OCI-M1 (cell line): ENCODE data around the gene POLD4.
"Not testable (repeated sequence)": the region's sequence is repeated elsewhere in the genome, so short reads cannot be mapped to it uniquely, and the experiment has no call there.

Experiments used
- DNase-seq: peaks from one replicate; lab custom pipeline; 2025; lab: John Stamatoyannopoulos, UW

POLD4 gene

DNA sequence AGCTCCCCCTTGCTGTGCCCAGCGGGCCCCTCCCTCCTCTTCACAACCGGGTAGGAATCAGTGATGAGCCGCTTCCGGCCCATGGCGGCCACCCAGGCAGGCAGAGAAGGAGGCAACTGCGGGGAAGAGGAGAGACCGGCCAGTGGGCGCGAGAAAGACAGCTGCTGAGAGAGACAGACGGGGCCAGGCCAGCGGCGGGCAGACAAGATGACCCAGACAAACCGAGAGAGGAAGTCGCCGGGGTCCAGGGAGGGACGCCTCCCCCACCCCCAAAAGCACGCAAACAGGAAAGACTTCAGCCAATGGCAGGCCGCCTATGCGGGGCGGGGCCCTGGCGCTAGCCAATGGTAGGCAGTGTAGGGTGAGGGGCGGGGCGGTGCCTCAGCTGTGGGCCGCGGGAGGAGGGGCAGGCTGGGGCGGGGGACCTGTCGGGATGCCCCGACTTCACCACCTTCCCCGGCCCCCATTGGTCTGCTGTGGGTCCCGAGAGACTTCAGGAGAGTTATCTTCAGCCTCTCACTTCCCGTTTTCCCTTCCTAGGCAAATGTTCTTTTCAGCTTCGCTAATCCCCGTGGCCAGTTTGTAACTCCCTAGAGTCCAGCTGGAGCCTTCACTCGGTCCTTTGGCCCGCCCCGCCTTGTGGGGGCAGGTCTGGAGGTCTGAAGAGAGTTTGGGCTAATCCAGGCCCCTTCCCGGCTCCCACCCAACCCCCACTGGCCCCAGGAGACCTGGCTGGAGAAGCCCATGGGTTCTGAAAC is at the start of gene POLD4:
TSS of gene POLD4 (minus strand) at position 230 of the 758 bp plus-strand sequence. CDS start at position 83, 147 bp downstream.
- DNase-seq: peak; percentile 98

DNA sequence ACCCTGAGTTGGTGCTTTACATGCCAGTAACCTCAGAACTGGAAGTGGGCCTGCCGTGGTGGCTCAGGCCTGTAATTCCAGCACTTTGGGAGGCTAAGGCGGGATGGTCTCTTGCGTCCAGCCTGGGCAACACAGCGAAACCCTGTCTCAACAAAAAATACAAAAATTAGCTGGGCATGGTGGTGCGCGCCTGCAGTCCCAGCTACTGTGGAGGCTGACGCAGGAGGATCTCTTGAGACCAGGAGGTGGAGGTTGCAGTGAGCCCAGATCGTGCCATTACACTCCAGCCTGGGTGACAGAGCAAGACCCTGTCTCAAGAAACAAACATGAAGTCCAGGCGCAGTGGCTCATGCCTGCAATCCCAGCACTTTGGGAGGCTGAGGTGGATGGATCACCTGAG is 49.7 kb upstream of the POLD4 start:
- DNase-seq: not testable (repeated sequence)

DNA sequence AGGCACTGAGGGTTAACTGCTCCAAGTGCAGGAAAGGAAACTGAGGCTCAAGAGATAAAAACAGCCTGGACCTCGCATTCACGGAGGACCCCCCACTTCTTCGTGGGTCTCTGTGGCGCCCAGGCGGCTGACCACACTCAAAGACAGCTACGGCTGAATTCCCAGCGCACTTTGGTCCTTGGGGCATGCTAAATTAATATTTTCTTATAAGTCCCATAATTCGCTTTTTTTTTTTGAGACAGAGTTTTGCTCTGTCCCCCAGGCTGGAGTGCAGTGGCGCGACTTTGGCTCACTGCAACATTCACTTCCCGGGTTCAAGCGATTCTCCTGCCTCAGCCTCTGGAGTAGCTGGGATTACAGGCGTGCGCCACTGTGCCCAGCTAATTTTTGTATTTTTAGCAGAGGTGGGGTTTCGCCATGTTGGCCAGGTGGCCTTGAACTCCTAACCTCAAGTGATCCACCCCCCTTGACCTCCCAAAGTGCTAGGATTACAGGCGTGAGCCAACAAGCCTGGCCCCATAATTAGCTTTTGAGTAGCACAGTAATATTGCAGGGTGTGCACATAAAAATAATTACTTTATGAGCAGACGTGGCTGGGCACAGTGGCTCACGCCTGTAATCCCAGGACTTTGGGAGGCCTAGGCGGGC is 49.0 kb upstream of the POLD4 start:
- DNase-seq: not testable (repeated sequence)

DNA sequence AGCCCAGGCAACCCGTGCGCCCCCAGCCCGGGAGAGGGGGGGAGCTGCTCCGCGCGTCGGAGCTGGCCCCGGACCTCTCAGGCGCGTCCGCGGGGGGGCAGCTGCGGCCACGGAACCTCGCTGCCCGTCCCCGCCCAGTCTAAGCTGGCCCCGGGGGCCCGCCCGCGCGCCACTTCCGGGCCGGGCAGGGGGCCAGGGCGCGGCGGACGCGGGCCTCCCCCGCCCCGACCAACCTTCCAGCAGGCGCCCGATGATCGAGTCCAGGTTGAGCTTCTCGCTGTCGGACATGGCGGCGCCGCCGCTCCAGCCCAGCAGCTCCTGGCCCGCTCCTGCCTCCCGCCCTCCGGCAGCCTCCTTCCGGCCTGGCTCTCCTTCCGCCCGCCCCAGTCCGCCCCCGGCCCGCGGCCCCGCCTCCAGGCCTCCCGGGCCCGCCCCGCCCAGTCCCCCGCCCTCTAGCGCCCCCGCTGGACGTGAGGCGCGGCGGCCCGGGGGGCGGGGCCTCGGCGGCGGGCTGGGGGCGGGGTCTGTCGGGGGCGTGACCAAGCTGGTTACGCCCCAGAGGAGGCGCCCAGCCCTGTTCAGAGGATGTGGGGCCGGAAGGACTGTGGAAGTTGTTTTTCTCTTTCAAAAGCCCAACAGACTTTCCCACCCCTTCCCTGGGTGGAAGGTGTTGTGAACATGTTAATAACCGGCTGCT is 48.3 kb upstream of the POLD4 start, which contains the start of gene PPP1CA:
TSS of gene PPP1CA (minus strand) at position 364 of the 697 bp plus-strand sequence. CDS start at position 288, 76 bp downstream.
- DNase-seq: peak; percentile 89

DNA sequence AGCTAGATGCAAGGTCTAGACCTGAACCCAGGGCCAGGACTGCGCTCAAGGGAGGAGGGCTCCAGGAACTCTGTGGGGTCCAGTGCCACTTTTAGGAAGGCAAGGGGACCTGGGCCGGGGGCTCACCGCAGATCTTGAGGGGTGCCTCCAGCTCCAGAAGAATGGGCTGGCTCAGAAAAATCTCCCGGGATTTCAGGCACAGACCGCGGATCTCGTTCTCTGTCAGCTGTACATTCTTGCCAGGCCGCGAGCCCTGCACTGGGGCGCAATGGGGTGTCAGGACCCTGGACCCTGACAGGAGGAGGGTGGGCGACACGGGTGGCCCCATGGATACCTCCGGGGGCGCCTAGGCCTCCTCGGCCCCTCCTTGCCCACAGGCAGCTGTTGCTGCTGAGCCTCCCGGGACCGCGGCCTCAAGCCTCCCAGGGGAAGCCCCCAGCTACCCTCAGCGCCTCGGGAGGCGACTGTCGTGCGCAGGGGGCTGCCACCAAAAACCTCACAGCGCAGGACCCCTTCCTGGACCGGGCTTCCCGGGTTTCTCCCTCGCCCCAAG is 47.7 kb upstream of the POLD4 start:
- no peak for DNase-seq

DNA sequence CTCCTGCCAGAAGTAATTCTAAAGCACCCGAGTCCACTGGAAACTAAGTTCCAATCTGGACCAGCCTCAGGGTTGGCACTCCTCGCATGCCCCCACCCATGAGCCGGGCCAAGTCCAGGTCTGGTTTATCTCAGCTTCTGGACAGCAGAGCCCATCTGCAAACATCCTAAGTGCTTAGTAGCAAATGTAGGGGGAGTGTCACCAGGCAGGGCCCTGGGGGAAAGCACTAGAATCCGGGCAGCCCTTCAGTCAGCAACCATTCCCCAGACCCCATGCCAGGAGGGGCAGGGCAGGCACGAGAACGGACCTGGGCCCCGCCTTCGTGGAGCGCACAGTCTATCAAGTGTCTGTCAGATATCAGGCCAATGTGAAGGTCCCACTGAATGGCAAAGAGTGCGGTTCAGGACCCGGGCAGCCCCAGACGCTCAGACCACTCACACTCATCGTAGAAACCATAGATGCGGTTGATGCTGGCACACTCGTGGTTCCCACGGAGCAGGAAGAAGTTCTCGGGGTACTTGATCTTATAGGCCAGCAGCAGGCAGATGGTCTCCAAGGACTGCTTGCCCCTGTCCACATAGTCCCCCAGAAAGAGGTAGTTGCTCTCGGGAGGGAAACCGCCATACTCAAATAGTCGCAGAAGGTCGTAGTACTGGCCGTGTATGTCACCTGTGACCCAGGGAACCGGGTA is 47.0 kb upstream of the POLD4 start:
- no peak for DNase-seq

DNA sequence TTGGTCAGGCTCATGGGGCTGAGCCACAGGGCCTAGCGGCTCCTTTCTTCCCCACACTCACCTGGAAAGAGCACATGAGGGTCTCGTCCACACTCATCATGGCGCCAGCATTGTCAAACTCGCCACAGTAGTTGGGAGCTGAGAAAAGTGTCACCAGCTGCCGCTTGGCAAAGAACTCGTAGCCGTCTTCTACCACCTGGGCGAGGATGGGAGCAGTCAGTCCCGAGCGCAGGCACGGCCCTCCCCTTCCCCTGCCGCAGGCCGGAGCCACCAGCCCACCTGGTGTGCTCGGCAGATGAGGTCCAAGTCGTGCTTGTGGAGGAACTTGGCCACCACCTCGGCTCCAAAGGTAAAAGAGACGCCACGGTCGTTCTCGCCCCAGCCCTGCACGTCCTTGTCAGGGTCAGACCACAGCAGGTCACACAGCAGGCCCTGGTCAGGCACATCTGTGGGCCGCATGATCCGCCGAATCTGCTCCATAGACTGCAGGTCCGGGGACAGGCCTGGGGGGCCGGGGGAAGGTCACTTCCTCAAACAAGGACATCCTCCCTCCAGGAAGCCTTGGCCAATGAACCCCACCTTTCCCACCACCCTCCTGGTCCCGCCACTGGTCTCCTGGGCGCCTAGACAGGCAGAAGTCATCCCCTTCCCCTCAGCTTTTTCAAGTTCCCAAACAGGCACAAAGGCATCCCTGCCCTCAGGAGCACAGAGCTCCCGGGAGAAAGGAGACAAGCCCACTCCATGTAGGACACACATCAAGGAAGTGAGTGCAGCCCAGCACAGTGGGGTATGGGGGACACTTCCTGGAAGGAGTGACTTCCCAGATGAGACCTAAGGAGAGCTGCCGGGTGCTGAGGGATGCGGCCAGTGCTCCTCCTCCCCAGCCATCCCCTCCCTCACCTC is 45.6 kb upstream of the POLD4 start:
- DNase-seq: no peak

DNA sequence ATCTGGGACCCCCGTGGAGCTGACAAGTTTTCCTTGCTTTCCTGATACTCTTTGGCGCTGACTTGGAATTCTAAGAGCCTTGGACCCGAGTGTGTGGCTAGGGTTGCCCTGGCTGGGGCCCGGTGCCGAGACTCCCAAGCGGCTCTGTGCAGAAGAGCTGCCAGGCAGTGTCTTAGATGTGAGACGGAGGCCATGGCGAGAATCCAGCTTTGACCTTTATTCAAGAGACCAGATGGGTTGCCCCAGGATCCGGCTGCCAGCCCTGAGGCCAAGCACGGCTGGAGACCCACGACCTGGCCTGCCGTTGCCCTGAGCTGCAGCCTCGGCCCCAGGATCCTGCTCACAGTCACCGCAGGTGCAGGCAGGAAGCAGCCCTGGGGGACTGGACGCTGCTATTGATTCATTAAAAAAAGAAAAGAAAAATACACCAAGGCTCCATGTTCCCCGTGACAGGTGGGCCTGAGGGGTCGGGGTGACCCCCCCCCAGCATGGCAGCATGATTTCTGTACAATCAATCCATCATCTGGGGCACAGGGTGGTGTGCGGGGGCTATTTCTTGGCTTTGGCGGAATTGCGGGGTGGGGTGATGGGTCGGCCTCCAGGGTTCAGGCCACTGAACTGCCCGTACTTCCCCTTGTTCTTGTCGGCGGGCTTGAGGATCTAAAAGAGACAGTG is 44.8 kb upstream of the POLD4 start:
- DNase-seq: no peak

DNA sequence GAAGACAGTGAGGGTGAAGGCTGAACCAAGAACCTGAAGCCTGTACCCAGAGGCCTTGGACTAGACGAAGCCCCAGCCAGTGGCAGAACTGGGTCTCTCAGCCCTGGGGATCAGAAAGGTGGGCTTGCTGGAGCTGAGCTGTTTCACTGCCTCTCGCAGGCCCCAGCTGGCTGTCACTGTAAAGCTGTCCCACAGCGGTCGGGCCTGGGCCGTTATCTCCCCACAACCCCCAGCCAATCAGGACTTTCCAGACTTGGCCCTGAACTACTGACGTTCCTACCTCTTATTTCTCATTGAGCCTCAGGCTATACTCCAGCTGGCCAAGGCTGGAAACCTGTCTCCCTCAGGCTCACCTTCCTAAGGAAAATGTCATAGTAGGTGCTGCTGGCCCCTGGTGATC is 44.2 kb upstream of the POLD4 start:
- no peak for DNase-seq

DNA sequence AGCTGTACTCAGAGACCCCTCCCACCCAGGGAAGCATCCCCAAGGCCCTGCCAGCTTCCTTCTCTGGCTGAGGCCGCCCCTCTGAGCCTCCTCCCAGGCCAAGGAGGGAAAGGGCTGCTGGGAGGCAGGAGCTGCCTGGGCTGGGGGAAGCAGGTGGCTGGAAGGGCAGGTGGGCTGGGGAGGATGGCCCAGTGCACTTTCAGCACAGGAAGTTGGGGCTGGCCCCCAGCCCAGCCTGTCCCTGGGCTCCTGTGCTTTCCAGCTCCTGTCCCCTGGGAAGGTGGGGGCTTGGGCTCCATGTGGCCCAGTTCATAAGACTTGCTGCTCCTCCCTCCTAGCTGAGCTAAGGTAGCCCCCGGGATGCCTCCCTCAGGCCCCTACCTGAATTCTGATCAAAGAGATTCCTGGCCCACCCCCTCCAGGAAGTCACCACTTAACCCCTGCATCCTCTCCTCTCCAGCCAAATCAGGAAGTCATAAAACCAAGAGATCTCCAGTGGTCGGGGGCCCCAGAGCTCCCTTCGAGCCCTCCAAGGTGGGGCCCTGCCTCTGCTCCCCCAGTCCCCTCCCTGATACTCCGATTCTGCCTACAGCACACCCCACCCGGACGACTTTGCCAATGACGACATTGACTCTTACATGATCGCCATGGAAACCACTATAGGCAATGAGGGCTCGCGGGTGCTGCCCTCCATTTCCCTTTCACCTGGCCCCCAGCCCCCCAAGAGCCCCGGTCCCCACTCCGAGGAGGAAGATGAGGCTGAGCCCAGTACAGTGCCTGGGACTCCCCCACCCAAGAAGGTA is 43.4 kb upstream of the POLD4 start:
- no peak for DNase-seq

DNA sequence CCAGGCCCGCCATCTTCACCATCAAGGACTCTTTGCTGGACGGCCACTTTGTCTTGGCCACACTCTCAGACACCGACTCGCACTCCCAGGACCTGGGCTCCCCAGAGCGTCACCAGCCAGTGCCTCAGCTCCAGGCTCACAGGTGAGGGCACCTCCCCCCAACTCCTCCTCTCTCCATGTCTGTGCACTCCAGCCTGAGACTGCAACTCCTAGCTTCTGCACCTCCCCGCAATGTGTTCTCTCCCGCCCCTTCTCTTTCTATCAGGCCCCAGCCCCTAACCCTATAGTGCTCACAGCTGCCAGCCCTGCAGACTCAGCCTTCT is 42.9 kb upstream of the POLD4 start:
- no peak for DNase-seq

DNA sequence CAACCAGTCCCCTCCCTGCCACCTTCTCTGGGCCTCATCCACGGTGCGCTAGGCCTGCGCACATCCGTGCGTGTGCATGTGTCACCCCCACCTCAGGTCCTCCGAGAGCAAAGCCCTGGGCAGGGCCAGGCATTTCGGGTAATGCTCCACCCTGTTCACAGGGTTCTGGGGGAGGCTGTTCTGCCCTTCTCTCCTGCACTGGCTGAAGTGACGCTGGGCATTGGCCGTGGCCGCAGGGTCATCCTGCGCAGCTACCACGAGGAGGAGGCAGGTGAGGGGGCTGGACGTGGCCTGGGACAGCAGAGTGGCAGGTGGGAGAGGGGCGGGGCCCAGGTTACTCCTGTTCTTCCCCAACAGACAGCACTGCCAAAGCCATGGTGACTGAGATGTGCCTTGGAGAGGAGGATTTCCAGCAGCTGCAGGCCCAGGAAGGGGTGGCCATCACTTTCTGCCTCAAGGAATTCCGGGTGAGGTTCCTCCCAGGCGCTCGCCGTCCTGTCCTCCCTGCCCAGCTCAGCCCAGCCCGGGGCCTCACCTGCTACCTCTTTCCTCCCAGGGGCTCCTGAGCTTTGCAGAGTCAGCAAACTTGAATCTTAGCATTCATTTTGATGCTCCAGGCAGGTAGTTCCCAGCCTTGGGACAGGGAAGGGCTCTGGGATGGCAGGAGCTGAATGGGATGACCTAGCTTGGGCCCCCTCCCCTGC is 42.4 kb upstream of the POLD4 start:
- DNase-seq: no peak

DNA sequence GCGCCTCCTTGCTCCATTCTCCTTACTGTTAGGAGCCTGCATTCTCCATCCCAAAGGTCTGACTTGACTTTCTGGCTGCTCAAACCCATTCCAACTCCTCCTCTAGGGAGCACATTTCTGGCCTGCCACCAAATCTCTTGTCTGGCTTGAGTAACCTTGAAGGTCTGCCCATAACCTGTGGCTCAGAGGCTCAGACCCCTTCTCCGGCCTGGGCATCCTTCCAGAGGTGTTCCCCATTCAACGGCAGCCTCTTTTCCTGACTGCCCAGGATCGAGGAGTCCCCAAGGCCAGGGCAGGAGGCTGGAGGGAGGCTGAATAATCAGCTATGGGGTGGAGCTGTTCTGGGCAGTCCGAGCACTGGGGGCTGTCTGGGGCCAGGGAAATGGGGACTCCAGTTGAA is 40.6 kb upstream of the POLD4 start:
- no peak for DNase-seq

DNA sequence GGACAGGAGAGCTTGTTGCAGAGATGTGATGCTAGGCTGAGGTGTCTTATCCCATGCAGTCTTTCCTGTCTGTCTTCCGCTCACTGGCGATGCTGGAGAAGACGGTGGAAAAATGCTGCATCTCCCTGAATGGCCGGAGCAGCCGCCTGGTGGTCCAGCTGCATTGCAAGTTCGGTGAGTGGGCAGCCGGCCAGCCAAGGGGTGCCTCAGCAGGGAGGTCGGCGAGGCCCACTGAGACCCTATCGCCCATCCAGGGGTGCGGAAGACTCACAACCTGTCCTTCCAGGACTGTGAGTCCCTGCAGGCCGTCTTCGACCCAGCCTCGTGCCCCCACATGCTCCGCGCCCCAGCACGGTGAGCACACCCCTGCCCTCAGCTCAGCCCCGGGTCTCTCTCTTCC is 40.1 kb upstream of the POLD4 start:
- no peak for DNase-seq

DNA sequence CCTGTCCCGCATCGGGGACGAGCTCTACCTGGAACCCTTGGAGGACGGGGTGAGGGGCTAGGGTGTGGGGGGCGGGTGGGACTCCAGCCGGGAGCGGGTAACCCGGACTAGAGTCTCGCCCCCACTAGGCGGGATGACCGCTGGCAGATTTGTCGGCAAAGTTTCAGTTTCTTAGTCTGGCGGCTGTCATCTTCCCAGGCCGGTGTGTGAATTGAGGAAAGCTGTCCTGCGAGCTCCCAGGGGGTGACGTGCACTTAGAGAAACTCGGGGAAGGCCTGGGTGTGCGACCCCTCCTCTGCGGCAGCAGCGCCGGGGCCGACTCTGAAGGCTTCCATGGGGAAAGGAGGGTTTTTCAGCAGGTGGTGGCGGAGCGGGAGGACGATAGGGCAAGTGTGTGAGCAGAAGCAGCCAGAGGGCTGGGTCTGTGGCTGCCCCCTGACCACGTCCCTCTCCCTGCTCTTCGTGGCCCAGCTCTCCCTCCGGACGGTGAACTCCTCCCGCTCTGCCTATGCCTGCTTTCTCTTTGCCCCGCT is 38.9 kb upstream of the POLD4 start:
- DNase-seq: peak; percentile 59

DNA sequence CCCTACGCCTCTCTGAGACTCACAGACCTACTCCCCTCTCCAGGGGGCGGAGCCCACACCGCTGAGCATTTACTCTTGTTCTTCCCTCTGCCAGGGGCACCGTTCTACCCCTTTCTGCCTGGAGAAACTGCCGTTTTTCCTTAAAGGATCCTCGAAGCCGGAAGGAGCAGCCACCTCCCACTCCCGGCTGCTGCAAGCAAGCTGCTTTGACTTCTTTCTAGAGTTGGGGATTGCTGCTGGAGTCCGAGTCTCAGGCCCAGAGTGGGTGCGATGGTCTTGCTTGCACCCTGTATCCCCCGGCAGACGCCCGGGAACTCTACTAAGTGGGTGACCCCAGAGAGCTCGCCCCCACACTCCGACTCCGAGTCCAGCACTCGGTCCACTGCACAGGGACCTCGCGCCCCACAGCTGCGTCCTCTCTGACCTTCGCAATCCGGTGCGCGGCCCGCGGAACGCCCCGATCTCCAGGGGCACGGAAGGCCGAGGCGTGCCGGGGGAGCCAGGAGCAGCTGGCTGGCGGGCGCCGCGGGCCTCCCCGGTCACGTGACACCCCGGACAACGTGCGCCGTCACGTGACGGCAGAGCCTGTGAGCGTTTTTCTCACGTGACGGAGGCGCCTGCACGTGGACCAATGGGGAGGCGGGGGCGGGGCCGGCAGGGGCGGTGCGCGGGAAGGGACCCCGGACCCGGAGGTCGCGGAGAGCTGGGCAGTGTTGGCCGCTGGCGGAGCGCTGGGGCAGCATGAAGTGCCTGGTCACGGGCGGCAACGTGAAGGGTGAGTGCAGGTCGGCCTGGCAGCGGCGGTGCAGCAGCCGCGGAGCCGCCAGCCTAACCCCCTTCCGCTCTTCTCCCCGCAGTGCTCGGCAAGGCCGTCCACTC is 38.2 kb upstream of the POLD4 start, which contains the start of gene RAD9A:
TSS of gene RAD9A (plus strand) at position 683 of the 879 bp plus-strand sequence. CDS start at position 742, 59 bp downstream.
- DNase-seq: peak; percentile 96

DNA sequence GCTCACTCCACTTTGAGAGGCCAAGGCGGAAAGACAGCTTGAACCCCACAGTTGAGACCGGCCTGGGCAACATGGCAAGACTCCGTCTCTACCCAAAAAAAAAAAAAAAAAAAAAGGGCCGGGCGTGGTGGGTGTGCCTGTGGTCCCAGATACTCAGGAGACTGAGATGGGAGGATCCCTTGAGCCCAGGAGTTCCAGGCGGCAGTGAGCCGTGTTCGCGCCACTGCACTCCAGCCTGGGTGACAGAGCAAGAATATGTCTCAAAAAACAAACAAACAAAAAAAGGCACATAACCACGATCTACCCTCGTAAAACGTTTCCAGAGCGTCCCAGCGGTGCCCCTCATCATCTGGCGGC is 37.6 kb upstream of the POLD4 start:
- no peak for DNase-seq

DNA sequence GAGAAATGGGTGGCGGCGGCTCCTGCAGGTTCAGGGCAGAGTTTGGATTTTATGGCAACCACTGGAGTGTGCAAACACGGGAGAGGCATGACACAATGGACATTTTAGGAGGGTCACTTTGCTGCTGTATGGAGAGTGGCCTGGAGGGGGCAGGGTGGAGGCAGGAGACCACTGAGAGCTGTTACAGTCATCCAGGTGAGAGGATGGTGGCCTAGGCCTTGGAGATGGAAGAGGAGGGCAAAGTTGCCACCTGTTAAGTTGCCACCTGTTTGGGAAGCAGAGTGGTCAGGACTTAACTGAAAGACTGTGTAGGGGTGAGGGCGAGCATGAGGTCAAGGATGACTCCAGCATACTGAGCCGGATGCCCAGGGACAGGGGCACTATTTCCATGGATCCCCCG is 36.1 kb upstream of the POLD4 start:
- DNase-seq: peak; percentile 62
